HepG2 (cell line): ENCODE measurements around the gene SLC9B2. TPM values are rescaled to one million over a fixed set of nuclear protein-coding genes. Genes with fewer than 3 reads are reported as not detected.

Source experiments
- FIP1L1 ChIP-seq: fragments of 200-400 bp; formaldehyde crosslinking; IDR thresholded peaks from 2 replicates; pipeline ENCODE4 v1.6.1; 2018; ENCODE audit warnings: low read depth, mild to moderate bottlenecking, low read length, moderate library complexity, borderline replicate concordance; ENCODE audit not compliant: insufficient read depth
- GZF1 ChIP-seq: sonication (generic); formaldehyde crosslinking; IDR thresholded peaks from 2 replicates; pipeline ENCODE4 v1.5.1; 2020; ENCODE audit warnings: mild to moderate bottlenecking, missing genetic modification reagents
- HNRNPK ChIP-seq: fragments of 200-400 bp; formaldehyde crosslinking; IDR thresholded peaks from 2 replicates; pipeline ENCODE4 v1.6.1; 2018; ENCODE audit warnings: low read length, low read depth, moderate library complexity, mild to moderate bottlenecking; ENCODE audit not compliant: poor library complexity, severe bottlenecking
- MIER2 ChIP-seq: IDR thresholded peaks from 2 replicates; pipeline ENCODE4 v1.6.1; 2016; ENCODE audit warnings: missing biosample characterization, missing genetic modification reagents
- SRF ChIP-seq: IDR thresholded peaks from 2 replicates; pipeline ENCODE4 v1.6.1; 2011; ENCODE audit warnings: mild to moderate bottlenecking, low read depth, low read length, moderate library complexity
- ZNF407 ChIP-seq: sonication (generic); formaldehyde crosslinking; IDR thresholded peaks from one replicate; pipeline ENCODE4 v1.5.1; 2020; ENCODE audit warnings: mild to moderate bottlenecking, missing genetic modification reagents; ENCODE audit errors: not compliant biosample characterization
- polyA plus RNA-seq, 8 experiments: library from polyadenylated mRNA; depleted of rRNA in 3 of 8; stranded (reverse) in 7 of 8; unstranded in 1 of 8; fragments of >200 nt; fragmentation: Illumina TruSeq in 4 of 8; extraction: Trizol in 4 of 8; gene quantifications; 2 replicates each; pipeline versions ENCODE4 v1.2.1 to v1.2.3, GENCODE V29; 2011 to 2016; ENCODE audit warnings: low read depth in 4 of 8, missing spikeins in 1 of 8, mixed read lengths in 1 of 8; ENCODE audit not compliant: insufficient read depth in 1 of 8
- total RNA-seq, 5 experiments: library from RNA; depleted of rRNA; stranded (reverse); fragments of >200 nt; fragmentation: Illumina TruSeq; extraction: Trizol; gene quantifications; 2 replicates each; pipeline ENCODE4 v1.2.3, GENCODE V29; 2016; ENCODE audit warnings: low read depth in 1 of 5
- TF ChIP-seq, protein P1 (sequence below): sonication (generic); formaldehyde crosslinking; IDR thresholded peaks from 2 replicates; pipeline ENCODE4 v1.5.1; 2020; ENCODE audit warnings: missing genetic modification reagents, mild to moderate bottlenecking, borderline replicate concordance
- TF ChIP-seq, protein P2 (sequence below): sonication (generic); formaldehyde crosslinking; IDR thresholded peaks from 2 replicates; pipeline ENCODE4 v1.9.0; 2022; ENCODE audit warnings: low read depth, missing genetic modification reagents
- TF ChIP-seq, protein P3 (sequence below): sonication (generic); formaldehyde crosslinking; IDR thresholded peaks from 2 replicates; pipeline ENCODE4 v1.4.0; 2020; ENCODE audit warnings: missing genetic modification reagents; ENCODE audit errors: not compliant biosample characterization
- TF ChIP-seq, protein P4 (sequence below), 2 experiments: IDR thresholded peaks; 2 replicates each; pipeline ENCODE4 v1.6.1; 2011 to 2012; ENCODE audit warnings: low read length in 2 of 2, borderline replicate concordance in 1 of 2, low read depth in 1 of 2, mild to moderate bottlenecking in 1 of 2, moderate library complexity in 1 of 2
- TF ChIP-seq, protein P5 (sequence below): IDR thresholded peaks from 2 replicates; pipeline ENCODE4 v1.6.1; 2016; ENCODE audit warnings: missing genetic modification reagents, missing compliant biosample characterization

SLC9B2 gene
- total and polyA plus RNA-seq, 2 of the 13 experiments (the other 11 are each of a cell fraction or from before 2014, with no cell fraction given), result 23.5 to 38.5 TPM

- TF ChIP-seq, protein P1, sequence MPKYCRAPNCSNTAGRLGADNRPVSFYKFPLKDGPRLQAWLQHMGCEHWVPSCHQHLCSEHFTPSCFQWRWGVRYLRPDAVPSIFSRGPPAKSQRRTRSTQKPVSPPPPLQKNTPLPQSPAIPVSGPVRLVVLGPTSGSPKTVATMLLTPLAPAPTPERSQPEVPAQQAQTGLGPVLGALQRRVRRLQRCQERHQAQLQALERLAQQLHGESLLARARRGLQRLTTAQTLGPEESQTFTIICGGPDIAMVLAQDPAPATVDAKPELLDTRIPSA (CRISPR knock-in tag), result no peak
- TF ChIP-seq, protein P2, sequence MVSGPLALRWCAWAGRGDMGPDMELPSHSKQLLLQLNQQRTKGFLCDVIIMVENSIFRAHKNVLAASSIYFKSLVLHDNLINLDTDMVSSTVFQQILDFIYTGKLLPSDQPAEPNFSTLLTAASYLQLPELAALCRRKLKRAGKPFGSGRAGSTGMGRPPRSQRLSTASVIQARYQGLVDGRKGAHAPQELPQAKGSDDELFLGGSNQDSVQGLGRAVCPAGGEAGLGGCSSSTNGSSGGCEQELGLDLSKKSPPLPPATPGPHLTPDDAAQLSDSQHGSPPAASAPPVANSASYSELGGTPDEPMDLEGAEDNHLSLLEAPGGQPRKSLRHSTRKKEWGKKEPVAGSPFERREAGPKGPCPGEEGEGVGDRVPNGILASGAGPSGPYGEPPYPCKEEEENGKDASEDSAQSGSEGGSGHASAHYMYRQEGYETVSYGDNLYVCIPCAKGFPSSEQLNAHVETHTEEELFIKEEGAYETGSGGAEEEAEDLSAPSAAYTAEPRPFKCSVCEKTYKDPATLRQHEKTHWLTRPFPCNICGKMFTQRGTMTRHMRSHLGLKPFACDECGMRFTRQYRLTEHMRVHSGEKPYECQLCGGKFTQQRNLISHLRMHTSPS (CRISPR knock-in tag), result no peak
- TF ChIP-seq FIP1L1 (no peak), SRF (no peak), GZF1 (CRISPR knock-in tag) (no peak), MIER2 (CRISPR knock-in tag) (no peak), ZNF407 (no peak), HNRNPK (no peak)
- TF ChIP-seq, protein P3, sequence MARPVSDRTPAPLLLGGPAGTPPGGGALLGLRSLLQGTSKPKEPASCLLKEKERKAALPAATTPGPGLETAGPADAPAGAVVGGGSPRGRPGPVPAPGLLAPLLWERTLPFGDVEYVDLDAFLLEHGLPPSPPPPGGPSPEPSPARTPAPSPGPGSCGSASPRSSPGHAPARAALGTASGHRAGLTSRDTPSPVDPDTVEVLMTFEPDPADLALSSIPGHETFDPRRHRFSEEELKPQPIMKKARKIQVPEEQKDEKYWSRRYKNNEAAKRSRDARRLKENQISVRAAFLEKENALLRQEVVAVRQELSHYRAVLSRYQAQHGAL, result no peak
- TF ChIP-seq, protein P4, sequence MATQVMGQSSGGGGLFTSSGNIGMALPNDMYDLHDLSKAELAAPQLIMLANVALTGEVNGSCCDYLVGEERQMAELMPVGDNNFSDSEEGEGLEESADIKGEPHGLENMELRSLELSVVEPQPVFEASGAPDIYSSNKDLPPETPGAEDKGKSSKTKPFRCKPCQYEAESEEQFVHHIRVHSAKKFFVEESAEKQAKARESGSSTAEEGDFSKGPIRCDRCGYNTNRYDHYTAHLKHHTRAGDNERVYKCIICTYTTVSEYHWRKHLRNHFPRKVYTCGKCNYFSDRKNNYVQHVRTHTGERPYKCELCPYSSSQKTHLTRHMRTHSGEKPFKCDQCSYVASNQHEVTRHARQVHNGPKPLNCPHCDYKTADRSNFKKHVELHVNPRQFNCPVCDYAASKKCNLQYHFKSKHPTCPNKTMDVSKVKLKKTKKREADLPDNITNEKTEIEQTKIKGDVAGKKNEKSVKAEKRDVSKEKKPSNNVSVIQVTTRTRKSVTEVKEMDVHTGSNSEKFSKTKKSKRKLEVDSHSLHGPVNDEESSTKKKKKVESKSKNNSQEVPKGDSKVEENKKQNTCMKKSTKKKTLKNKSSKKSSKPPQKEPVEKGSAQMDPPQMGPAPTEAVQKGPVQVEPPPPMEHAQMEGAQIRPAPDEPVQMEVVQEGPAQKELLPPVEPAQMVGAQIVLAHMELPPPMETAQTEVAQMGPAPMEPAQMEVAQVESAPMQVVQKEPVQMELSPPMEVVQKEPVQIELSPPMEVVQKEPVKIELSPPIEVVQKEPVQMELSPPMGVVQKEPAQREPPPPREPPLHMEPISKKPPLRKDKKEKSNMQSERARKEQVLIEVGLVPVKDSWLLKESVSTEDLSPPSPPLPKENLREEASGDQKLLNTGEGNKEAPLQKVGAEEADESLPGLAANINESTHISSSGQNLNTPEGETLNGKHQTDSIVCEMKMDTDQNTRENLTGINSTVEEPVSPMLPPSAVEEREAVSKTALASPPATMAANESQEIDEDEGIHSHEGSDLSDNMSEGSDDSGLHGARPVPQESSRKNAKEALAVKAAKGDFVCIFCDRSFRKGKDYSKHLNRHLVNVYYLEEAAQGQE (IDR thresholded peaks at IDR 0.05; ENCODE audit: borderline replicate concordance in 1 of 2, low read depth in 1 of 2, low read length in 2 of 2), result no peak
- TF ChIP-seq, protein P5, sequence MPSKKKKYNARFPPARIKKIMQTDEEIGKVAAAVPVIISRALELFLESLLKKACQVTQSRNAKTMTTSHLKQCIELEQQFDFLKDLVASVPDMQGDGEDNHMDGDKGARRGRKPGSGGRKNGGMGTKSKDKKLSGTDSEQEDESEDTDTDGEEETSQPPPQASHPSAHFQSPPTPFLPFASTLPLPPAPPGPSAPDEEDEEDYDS, result peak; percentile 52; the same call in 1 of the 2 replicates
Measured at GRCh38 chr4:103099691-103100392, 23.3 kb upstream of the SLC9B2 start, which contains the start of gene BDH2 (continued).
